ENCODE data around the gene TREH. TPM values are rescaled to one million over a fixed set of nuclear protein-coding genes. Genes with fewer than 3 reads are reported as not detected.

TREH gene
- total and polyA plus RNA-seq, 4 donors, result 2.5 to 7.2 TPM; not detected in 2

GRCh38 chr11:118641397-118642019, 37.9 kb downstream of the TREH start:
- Histone ChIP-seq H3K4me3 (ENCODE audit: low read length in 2 of 2) (no peak overlapping the region), H3K27ac (ENCODE audit: low read depth in 1 of 2, low read length in 2 of 2) (no peak overlapping the region), H3K9me3 (ENCODE audit: control insufficient read depth, low read length) (no peaks in the 10 kb centered on the region), H3K27me3 (ENCODE audit: control insufficient read depth in 1 of 2, insufficient read depth in 2 of 2, low read length in 1 of 2) (no peaks in the 10 kb centered on the region), H3K4me1 (ENCODE audit: control insufficient read depth in 1 of 2, insufficient read depth in 2 of 2, low read length in 2 of 2) (no peaks in the 10 kb centered on the region), H3K36me3 (ENCODE audit: control insufficient read depth in 1 of 2, insufficient read depth in 2 of 2, low read length in 1 of 2) (peaks cover 6 to 11% of the 10 kb centered on the region in 2 donors)
- 80 to 83% methylated on average over 11 of the region's 11 CpGs for WGBS, 2 donors
- ATAC-seq (ENCODE audit: low FRiP score) (no peak), DNase-seq (no peak)
- intact Hi-C loops (cut with DNase I), result no loop called here

GRCh38 chr11:118640332-118641154, 38.9 kb downstream of the TREH start:
- intact Hi-C loops (cut with DNase I), result no loop called here
- Histone ChIP-seq H3K9me3 (ENCODE audit: control insufficient read depth, low read length) (no peaks in the 10 kb centered on the region), H3K27ac (ENCODE audit: low read depth in 1 of 2, low read length in 2 of 2) (no peak overlapping the region), H3K4me3 (ENCODE audit: low read length in 2 of 2) (no peak overlapping the region), H3K36me3 (ENCODE audit: control insufficient read depth in 1 of 2, insufficient read depth in 2 of 2, low read length in 1 of 2) (peaks cover 3 to 9% of the 10 kb centered on the region in 2 donors), H3K27me3 (ENCODE audit: control insufficient read depth in 1 of 2, insufficient read depth in 2 of 2, low read length in 1 of 2) (no peaks in the 10 kb centered on the region), H3K4me1 (ENCODE audit: control insufficient read depth in 1 of 2, insufficient read depth in 2 of 2, low read length in 2 of 2) (no peaks in the 10 kb centered on the region)
- ATAC-seq (ENCODE audit: low FRiP score) (no peak), DNase-seq (no peak)
- 73 to 74% methylated on average over 5 of the region's 5 CpGs for WGBS, 2 donors

- ATAC-seq (ENCODE audit: low FRiP score) (no peak), DNase-seq (no peak)
- no peaks in the 10 kb centered on the region for H3K9me3 ChIP-seq (ENCODE audit: control insufficient read depth, low read length)
- no peak overlapping the region for H3K4me3 ChIP-seq (ENCODE audit: low read length in 2 of 2)
- H3K36me3 ChIP-seq (ENCODE audit: control insufficient read depth in 1 of 2, insufficient read depth in 2 of 2, low read length in 1 of 2), result peaks cover 0 to 3% of the 10 kb centered on the region in 2 donors
- no peaks in the 10 kb centered on the region for H3K27me3 ChIP-seq (ENCODE audit: control insufficient read depth in 1 of 2, insufficient read depth in 2 of 2, low read length in 1 of 2)
- intact Hi-C loops (cut with DNase I), result no loop called here
- peak overlapping the region in 1 of 2 donors; percentile 7 for H3K27ac ChIP-seq (ENCODE audit: low read depth in 1 of 2, low read length in 2 of 2)
- 8 to 22% methylated on average over 4 of the region's 4 CpGs for WGBS, 2 donors
- no peaks in the 10 kb centered on the region for H3K4me1 ChIP-seq (ENCODE audit: control insufficient read depth in 1 of 2, insufficient read depth in 2 of 2, low read length in 2 of 2)
Observed at GRCh38 chr11:118639899-118640298, 39.6 kb downstream of the TREH start.

GRCh38 chr11:118638726-118639125, 40.7 kb downstream of the TREH start:
- no peaks in the 10 kb centered on the region for H3K4me1 ChIP-seq (ENCODE audit: control insufficient read depth in 1 of 2, insufficient read depth in 2 of 2, low read length in 2 of 2)
- no peak overlapping the region for H3K27ac ChIP-seq (ENCODE audit: low read depth in 1 of 2, low read length in 2 of 2)

GRCh38 chr11:118636569-118637290, 42.7 kb downstream of the TREH start:
- no peak overlapping the region for H3K4me3 ChIP-seq (ENCODE audit: low read length in 2 of 2)
- DNase-seq (no peak), ATAC-seq (ENCODE audit: low FRiP score) (no peak)
- no peaks in the 10 kb centered on the region for H3K9me3 ChIP-seq (ENCODE audit: control insufficient read depth, low read length)
- 64 to 68% methylated on average over 8 of the region's 8 CpGs for WGBS, 2 donors
- intact Hi-C loops (cut with DNase I), result no loop called here
- H3K27ac ChIP-seq (ENCODE audit: low read depth in 1 of 2, low read length in 2 of 2), result no peak overlapping the region
- no peaks in the 10 kb centered on the region for H3K36me3 ChIP-seq (ENCODE audit: control insufficient read depth in 1 of 2, insufficient read depth in 2 of 2, low read length in 1 of 2)
- no peaks in the 10 kb centered on the region for H3K27me3 ChIP-seq (ENCODE audit: control insufficient read depth in 1 of 2, insufficient read depth in 2 of 2, low read length in 1 of 2)
- H3K4me1 ChIP-seq (ENCODE audit: control insufficient read depth in 1 of 2, insufficient read depth in 2 of 2, low read length in 2 of 2), result no peaks in the 10 kb centered on the region

More at GRCh38 chr11:118638726-118639125, 40.7 kb downstream of the TREH start:
- Histone ChIP-seq H3K27me3 (ENCODE audit: control insufficient read depth in 1 of 2, insufficient read depth in 2 of 2, low read length in 1 of 2) (no peaks in the 10 kb centered on the region), H3K4me3 (ENCODE audit: low read length in 2 of 2) (no peak overlapping the region), H3K36me3 (ENCODE audit: control insufficient read depth in 1 of 2, insufficient read depth in 2 of 2, low read length in 1 of 2) (no peaks in the 10 kb centered on the region), H3K9me3 (ENCODE audit: control insufficient read depth, low read length) (no peaks in the 10 kb centered on the region)
- no peak for ATAC-seq (ENCODE audit: low FRiP score)
- no peak for DNase-seq
- 87 to 89% methylated on average over 6 of the region's 6 CpGs for WGBS, 2 donors
- intact Hi-C loops (cut with DNase I), result no loop called here

- H3K27ac ChIP-seq (ENCODE audit: low read depth in 1 of 2, low read length in 2 of 2), result peak overlapping the region in 1 of 2 donors; percentile 55
- no peak for ATAC-seq (ENCODE audit: low FRiP score)
- no peak overlapping the region for H3K4me3 ChIP-seq (ENCODE audit: low read length in 2 of 2)
- H3K9me3 ChIP-seq (ENCODE audit: control insufficient read depth, low read length), result no peaks in the 10 kb centered on the region
- H3K4me1 ChIP-seq (ENCODE audit: control insufficient read depth in 1 of 2, insufficient read depth in 2 of 2, low read length in 2 of 2), result no peaks in the 10 kb centered on the region
- WGBS, 2 donors, result 53 to 69% methylated on average over 2 of the region's 2 CpGs
- no peak for DNase-seq
- intact Hi-C loops (cut with DNase I), result no loop called here
- H3K36me3 ChIP-seq (ENCODE audit: control insufficient read depth in 1 of 2, insufficient read depth in 2 of 2, low read length in 1 of 2), result peaks cover 0 to 3% of the 10 kb centered on the region in 2 donors
- H3K27me3 ChIP-seq (ENCODE audit: control insufficient read depth in 1 of 2, insufficient read depth in 2 of 2, low read length in 1 of 2), result no peaks in the 10 kb centered on the region
Observed at GRCh38 chr11:118635642-118636041, 43.8 kb downstream of the TREH start.

- Histone ChIP-seq H3K27me3 (ENCODE audit: control insufficient read depth in 1 of 2, insufficient read depth in 2 of 2, low read length in 1 of 2) (no peaks in the 10 kb centered on the region), H3K27ac (ENCODE audit: low read depth in 1 of 2, low read length in 2 of 2) (peak overlapping the region in 1 of 2 donors; percentile 55), H3K4me1 (ENCODE audit: control insufficient read depth in 1 of 2, insufficient read depth in 2 of 2, low read length in 2 of 2) (no peaks in the 10 kb centered on the region), H3K9me3 (ENCODE audit: control insufficient read depth, low read length) (no peaks in the 10 kb centered on the region), H3K4me3 (ENCODE audit: low read length in 2 of 2) (no peak overlapping the region), H3K36me3 (ENCODE audit: control insufficient read depth in 1 of 2, insufficient read depth in 2 of 2, low read length in 1 of 2) (peaks cover 1 to 3% of the 10 kb centered on the region in 2 donors)
- 29 to 32% methylated on average over 15 of the region's 15 CpGs for WGBS, 2 donors
- ATAC-seq (ENCODE audit: low FRiP score) (peak; percentile 4), DNase-seq (no peak)
- intact Hi-C loops (cut with DNase I), result no loop called here
Observed at GRCh38 chr11:118635237-118635591, 44.2 kb downstream of the TREH start.

- intact Hi-C loops (cut with DNase I), result no loop called here
- WGBS, 2 donors, result 7 to 11% methylated on average over 41 of the region's 41 CpGs
- peaks cover 2 to 3% of the 10 kb centered on the region in 2 donors for H3K36me3 ChIP-seq (ENCODE audit: control insufficient read depth in 1 of 2, insufficient read depth in 2 of 2, low read length in 1 of 2)
Observed at GRCh38 chr11:118634431-118635236, 44.8 kb downstream of the TREH start.

More at GRCh38 chr11:118634431-118635236, 44.8 kb downstream of the TREH start:
- ATAC-seq (ENCODE audit: low FRiP score) (peak; percentile 89), DNase-seq (peak; percentile 84 to 93)
- H3K27ac ChIP-seq (ENCODE audit: low read depth in 1 of 2, low read length in 2 of 2), result peak overlapping the region; percentile 16 to 55
- H3K9me3 ChIP-seq (ENCODE audit: control insufficient read depth, low read length), result no peaks in the 10 kb centered on the region
- H3K27me3 ChIP-seq (ENCODE audit: control insufficient read depth in 1 of 2, insufficient read depth in 2 of 2, low read length in 1 of 2), result no peaks in the 10 kb centered on the region
- H3K4me3 ChIP-seq (ENCODE audit: low read length in 2 of 2), result no peak overlapping the region
- H3K4me1 ChIP-seq (ENCODE audit: control insufficient read depth in 1 of 2, insufficient read depth in 2 of 2, low read length in 2 of 2), result no peaks in the 10 kb centered on the region
